Peyer's patch (tissue), 4 donors: ENCODE data around the gene FADS6.

ENCODE experiments used
- POLR2A ChIP-seq, 2 donors: fragments of 450-650 bp; IDR thresholded peaks; one replicate each; pipeline ENCODE4 v1.5.1; 2017; ENCODE audit warnings: antibody characterized with exemption in 2 of 2, mild to moderate bottlenecking in 2 of 2, moderate library complexity in 2 of 2
- TF ChIP-seq, protein P1 (sequence below), 6 experiments: fragments of 450-650 bp in 4 of 6; fragments of 200-600 bp in 2 of 6; sonication (generic) in 1 of 6; IDR thresholded peaks; one replicate each; pipeline ENCODE4 v1.5.1; 2017 to 2019; ENCODE audit warnings: antibody characterized with exemption in 6 of 6, mild to moderate bottlenecking in 3 of 6, moderate library complexity in 1 of 6

GRCh38 chr17:74851612-74852236 lies 41.7 kb downstream of the FADS6 start:
- TF ChIP-seq, protein P1, sequence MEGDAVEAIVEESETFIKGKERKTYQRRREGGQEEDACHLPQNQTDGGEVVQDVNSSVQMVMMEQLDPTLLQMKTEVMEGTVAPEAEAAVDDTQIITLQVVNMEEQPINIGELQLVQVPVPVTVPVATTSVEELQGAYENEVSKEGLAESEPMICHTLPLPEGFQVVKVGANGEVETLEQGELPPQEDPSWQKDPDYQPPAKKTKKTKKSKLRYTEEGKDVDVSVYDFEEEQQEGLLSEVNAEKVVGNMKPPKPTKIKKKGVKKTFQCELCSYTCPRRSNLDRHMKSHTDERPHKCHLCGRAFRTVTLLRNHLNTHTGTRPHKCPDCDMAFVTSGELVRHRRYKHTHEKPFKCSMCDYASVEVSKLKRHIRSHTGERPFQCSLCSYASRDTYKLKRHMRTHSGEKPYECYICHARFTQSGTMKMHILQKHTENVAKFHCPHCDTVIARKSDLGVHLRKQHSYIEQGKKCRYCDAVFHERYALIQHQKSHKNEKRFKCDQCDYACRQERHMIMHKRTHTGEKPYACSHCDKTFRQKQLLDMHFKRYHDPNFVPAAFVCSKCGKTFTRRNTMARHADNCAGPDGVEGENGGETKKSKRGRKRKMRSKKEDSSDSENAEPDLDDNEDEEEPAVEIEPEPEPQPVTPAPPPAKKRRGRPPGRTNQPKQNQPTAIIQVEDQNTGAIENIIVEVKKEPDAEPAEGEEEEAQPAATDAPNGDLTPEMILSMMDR (IDR thresholded peaks at IDR 0.05), result no peak
- no peak for TF ChIP-seq POLR2A (IDR thresholded peaks at IDR 0.05)
